Kidney (tissue), 14 donors: Measurements from ENCODE around the gene GIMAP8. TPM values are rescaled to one million over a fixed set of nuclear protein-coding genes. Genes with fewer than 3 reads are reported as not detected.

Experiments
- DNase-seq, 5 donors: peaks; one replicate each; pipeline ENCODE4 v3.0.0-alpha.2; 2013 to 2020
- FAIRE-seq: peaks from 2 replicates; lab custom pipeline; 2012; peaks lifted over from hg19 to GRCh38; lab: Jason Lieb, UNC
- H3K27ac ChIP-seq, 2 donors: one replicate each; pipeline ENCODE4 v1.7.0; 2013; ENCODE audit warnings: low read depth in 2 of 2, low read length in 2 of 2, inconsistent platforms in 1 of 2
- H3K27me3 ChIP-seq: one replicate; pipeline ENCODE4 v1.7.1; 2013; ENCODE audit warnings: low read length, inconsistent platforms; ENCODE audit not compliant: control insufficient read depth, insufficient read depth
- H3K36me3 ChIP-seq, 3 donors: one replicate each; pipeline versions ENCODE4 v1.7.0 to v1.7.1; 2013; ENCODE audit warnings: low read length in 3 of 3, control low read depth in 1 of 3, inconsistent platforms in 1 of 3; ENCODE audit not compliant: insufficient read depth in 3 of 3, control insufficient read depth in 2 of 3
- H3K4me1 ChIP-seq, 3 donors: one replicate each; pipeline versions ENCODE4 v1.7.0 to v1.7.1; 2013; ENCODE audit warnings: low read length in 3 of 3, inconsistent platforms in 1 of 3, low read depth in 1 of 3; ENCODE audit not compliant: control insufficient read depth in 2 of 3, insufficient read depth in 2 of 3
- H3K4me3 ChIP-seq, 3 donors: one replicate each; pipeline versions ENCODE4 v1.7.0 to v1.8.1; 2013; ENCODE audit warnings: low read length in 3 of 3, control low read depth in 1 of 3, inconsistent platforms in 1 of 3
- H3K9ac ChIP-seq, 3 donors: one replicate each; pipeline versions ENCODE4 v1.7.0 to v1.7.1; 2013; ENCODE audit warnings: low read length in 3 of 3, control low read depth in 1 of 3, inconsistent platforms in 1 of 3
- H3K9me3 ChIP-seq, 3 donors: one replicate each; pipeline versions ENCODE4 v1.7.0 to v1.7.1; 2013; ENCODE audit warnings: low read length in 3 of 3, control low read depth in 1 of 3, inconsistent platforms in 1 of 3; ENCODE audit not compliant: control insufficient read depth in 2 of 3, insufficient read depth in 1 of 3
- intact Hi-C: fragments of 100-400 bp; cut with DNase I; formaldehyde crosslinking; loops from one replicate; pipeline ENCODE4 v1.11.1; 2022
- polyA plus RNA-seq: library from polyadenylated mRNA; stranded (reverse); fragments of 350-450 nt; fragmentation: Illumina TruSeq; extraction: RNeasy Lipid Tissue Mini Kit (QIAGEN cat#74804); gene quantifications from one replicate; pipeline ENCODE4 v1.2.3, GENCODE V29; 2014; ENCODE audit warnings: low read depth, low replicate concordance; ENCODE audit not compliant: insufficient read depth
- total RNA-seq: library from RNA; stranded (reverse); fragmentation: NEBNext Ultra II Directional; extraction: Animal tissue kit (Norgen Biotek cat#: 25700); gene quantifications from one replicate; pipeline ENCODE4 v1.2.1, GENCODE V29; 2021
- TF ChIP-seq, protein P1 (sequence below): IDR thresholded peaks from 3 replicates; pipeline ENCODE4 v1.5.1; 2012; ENCODE audit warnings: mild to moderate bottlenecking, moderate library complexity, borderline replicate concordance; ENCODE audit not compliant: insufficient read depth; ENCODE audit errors: extremely low read depth
- donor health status: control.
- donor health status: control.
- donor health status: control.
- donor health status: control.
- donor health status: control.
- donor health status: DM: yes; HTN: yes; CAD: no.
- donor health status: Normal renal cell carcinoma (clear cell type).

The GIMAP8 gene
- total and polyA plus RNA-seq, 2 donors from 2014 or later, result 10.2 to 24.3 TPM

DNA sequence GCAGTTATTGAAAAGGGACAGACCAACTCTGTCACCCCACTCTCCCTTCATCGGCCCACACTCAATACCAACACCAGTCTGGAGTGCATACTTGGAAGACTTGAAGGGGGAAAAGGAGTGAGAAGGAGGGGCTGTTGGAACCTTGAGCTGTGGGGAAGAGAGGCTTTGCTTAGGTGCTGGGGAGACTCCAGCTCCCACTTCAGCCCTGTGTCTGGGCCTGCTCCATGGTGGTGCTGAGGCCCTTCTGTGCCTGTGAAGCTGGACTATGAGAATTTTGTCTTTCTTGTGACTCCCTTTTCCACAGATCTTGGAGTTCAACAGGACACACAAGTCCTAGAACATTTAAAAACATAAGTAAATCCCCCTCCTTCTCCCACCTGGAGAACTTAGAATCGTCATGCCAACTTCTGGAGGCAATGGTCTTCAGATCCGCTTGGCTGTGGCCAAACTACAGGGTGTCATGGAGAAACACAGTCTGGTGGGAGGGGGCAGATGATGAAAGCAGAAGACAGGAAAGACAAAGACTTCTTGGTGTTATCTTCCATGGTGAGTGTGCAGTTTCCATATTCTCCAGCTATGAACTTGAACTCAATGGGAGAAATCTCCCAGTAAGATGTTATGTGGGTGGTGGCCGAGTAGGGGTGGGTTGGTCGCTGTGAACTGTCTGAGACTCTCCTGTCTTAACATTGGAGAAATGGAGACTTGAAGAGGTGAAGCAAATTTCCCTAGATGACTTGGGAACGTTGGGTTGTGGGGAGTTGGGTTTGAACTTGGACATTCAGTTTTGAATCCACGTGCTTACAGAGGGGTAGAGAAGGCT, 18.4 kb upstream of the GIMAP8 start:
- Histone ChIP-seq H3K4me3 (no peak overlapping the region), H3K9ac (no peak overlapping the region), H3K9me3 (no peaks in the 10 kb centered on the region), H3K4me1 (peaks cover 0 to 4% (median 0%) of the 10 kb centered on the region in 3 donors), H3K27ac (no peak overlapping the region), H3K36me3 (no peaks in the 10 kb centered on the region), H3K27me3 (no peaks in the 10 kb centered on the region)
- no peak for DNase-seq
- TF ChIP-seq, protein P1, sequence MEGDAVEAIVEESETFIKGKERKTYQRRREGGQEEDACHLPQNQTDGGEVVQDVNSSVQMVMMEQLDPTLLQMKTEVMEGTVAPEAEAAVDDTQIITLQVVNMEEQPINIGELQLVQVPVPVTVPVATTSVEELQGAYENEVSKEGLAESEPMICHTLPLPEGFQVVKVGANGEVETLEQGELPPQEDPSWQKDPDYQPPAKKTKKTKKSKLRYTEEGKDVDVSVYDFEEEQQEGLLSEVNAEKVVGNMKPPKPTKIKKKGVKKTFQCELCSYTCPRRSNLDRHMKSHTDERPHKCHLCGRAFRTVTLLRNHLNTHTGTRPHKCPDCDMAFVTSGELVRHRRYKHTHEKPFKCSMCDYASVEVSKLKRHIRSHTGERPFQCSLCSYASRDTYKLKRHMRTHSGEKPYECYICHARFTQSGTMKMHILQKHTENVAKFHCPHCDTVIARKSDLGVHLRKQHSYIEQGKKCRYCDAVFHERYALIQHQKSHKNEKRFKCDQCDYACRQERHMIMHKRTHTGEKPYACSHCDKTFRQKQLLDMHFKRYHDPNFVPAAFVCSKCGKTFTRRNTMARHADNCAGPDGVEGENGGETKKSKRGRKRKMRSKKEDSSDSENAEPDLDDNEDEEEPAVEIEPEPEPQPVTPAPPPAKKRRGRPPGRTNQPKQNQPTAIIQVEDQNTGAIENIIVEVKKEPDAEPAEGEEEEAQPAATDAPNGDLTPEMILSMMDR, result no peak
- no peak for FAIRE-seq
- intact Hi-C loops, result no loop called here

DNA sequence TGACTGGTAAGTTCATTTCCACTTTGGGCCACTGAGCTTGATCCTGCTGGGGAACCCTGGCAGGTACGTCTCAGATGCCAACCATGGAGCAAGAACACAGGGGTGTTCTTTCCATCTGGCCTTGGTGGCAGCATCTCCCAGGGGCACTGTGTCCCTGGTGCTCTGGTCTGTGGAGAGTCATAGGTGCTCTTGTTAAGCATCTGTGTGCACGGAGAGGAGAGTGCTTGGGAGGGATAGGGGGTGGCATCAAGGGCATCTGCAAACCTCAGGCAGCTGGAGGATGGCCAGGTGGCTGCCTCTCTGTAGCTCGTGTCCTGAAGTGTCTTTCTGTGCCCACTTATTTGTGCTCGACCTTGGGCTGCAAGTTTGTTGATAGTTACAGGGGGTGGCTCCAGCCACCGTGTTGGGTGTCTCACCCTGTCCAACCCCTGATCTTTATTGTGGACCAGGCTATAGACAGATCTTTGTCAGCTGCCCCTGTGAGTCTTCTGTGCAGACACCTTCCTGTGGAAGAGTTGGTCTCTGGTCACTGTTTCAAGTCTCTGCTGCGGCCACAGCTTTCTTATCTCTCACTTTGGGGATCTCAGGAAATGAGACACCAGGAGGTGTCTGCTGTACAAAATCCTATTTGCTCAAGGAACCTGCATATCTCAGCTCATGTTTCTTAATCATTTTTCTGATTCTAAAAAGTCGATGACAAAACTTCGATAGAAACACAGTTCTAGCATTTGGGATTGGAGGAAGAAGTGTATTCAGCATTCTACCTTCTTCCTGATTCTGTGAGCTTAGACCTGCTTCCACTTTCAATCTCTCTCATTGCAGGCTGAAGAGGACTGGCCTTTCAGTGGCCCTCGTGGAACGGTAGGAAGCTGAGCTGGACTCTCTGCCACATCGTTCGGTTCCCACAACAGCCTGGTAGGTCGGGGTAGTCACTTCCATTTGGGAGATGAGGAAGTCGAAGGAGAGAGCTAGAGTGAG, 17.2 kb upstream of the GIMAP8 start:
- H3K36me3 ChIP-seq, result no peaks in the 10 kb centered on the region
- intact Hi-C loops, result no loop called here
- H3K27ac ChIP-seq, result no peak overlapping the region
- no peaks in the 10 kb centered on the region for H3K9me3 ChIP-seq
- peaks cover 0 to 4% (median 0%) of the 10 kb centered on the region in 3 donors for H3K4me1 ChIP-seq
- H3K27me3 ChIP-seq, result no peaks in the 10 kb centered on the region
- FAIRE-seq, result no peak
- no peak overlapping the region for H3K4me3 ChIP-seq
- DNase-seq, result no peak
- TF ChIP-seq, protein P1, result no peak
- H3K9ac ChIP-seq, result no peak overlapping the region

DNA sequence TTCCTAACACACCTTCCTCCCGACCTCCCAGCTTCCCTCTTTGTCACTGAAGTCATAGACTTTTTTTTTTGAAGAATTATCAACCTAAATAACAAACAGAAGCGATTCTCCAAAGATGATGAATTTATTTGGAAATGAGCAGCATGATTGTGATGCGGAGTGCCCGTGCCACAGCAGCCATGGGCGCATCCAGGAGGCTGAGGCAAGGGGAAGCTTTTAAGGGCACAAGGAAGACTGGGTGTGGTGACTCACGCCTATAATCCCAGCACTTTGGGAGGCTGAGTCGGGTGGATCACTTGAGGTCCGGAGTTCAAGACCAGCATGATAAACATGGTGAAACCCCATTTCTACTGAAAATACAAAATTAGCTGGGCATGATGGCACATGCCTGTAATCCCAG, 16.2 kb upstream of the GIMAP8 start:
- TF ChIP-seq, protein P1, result no peak
- no peak overlapping the region for H3K27ac ChIP-seq
- H3K9ac ChIP-seq, result no peak overlapping the region
- FAIRE-seq, result no peak
- H3K4me1 ChIP-seq, result no peaks in the 10 kb centered on the region
- no peak for DNase-seq
- no peak overlapping the region for H3K4me3 ChIP-seq
- H3K9me3 ChIP-seq, result no peaks in the 10 kb centered on the region
- no peaks in the 10 kb centered on the region for H3K36me3 ChIP-seq
- no peaks in the 10 kb centered on the region for H3K27me3 ChIP-seq
- intact Hi-C loops, result no loop called here
